ENCODE data around the gene MRFAP1L1.

- no peak for TF ChIP-seq POLR2A (IDR thresholded peaks at IDR 0.05)
- TF ChIP-seq, protein P1, sequence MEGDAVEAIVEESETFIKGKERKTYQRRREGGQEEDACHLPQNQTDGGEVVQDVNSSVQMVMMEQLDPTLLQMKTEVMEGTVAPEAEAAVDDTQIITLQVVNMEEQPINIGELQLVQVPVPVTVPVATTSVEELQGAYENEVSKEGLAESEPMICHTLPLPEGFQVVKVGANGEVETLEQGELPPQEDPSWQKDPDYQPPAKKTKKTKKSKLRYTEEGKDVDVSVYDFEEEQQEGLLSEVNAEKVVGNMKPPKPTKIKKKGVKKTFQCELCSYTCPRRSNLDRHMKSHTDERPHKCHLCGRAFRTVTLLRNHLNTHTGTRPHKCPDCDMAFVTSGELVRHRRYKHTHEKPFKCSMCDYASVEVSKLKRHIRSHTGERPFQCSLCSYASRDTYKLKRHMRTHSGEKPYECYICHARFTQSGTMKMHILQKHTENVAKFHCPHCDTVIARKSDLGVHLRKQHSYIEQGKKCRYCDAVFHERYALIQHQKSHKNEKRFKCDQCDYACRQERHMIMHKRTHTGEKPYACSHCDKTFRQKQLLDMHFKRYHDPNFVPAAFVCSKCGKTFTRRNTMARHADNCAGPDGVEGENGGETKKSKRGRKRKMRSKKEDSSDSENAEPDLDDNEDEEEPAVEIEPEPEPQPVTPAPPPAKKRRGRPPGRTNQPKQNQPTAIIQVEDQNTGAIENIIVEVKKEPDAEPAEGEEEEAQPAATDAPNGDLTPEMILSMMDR (IDR thresholded peaks at IDR 0.05): no peak
Observed at GRCh38 chr4:6659897-6660296, 49.8 kb downstream of the MRFAP1L1 start.
